Left lung (tissue), 10 donors: Measurements from ENCODE around the gene GRID1. TPM values are rescaled to one million over a fixed set of nuclear protein-coding genes. Genes with fewer than 3 reads are reported as not detected.

ENCODE experiments used
- ATAC-seq: fragments of 200-7000 bp; cut with Tn5 transposase; one replicate; pipeline ENCODE4 v1.9.1; 2020; ENCODE audit warnings: moderate library complexity
- DNase-seq, 4 donors: peaks; one replicate each; pipeline ENCODE4 v3.0.0-alpha.2; 2013 to 2020
- H3K27ac ChIP-seq, 2 donors: fragments of 200-600 bp; sonication (generic) in 1 of 2; one replicate each; pipeline versions ENCODE4 v1.5.0 to v1.8.0; 2020 to 2021
- H3K27me3 ChIP-seq, 2 donors: fragments of 200-600 bp; sonication (generic) in 1 of 2; one replicate each; pipeline versions ENCODE4 v1.5.0 to v1.8.0; 2020 to 2021
- H3K36me3 ChIP-seq, 2 donors: fragments of 200-600 bp; sonication (generic) in 1 of 2; one replicate each; pipeline versions ENCODE4 v1.5.0 to v1.8.0; 2020 to 2021
- H3K4me1 ChIP-seq, 2 donors: fragments of 200-600 bp; one replicate each; pipeline ENCODE4 v1.8.0; 2021
- H3K4me3 ChIP-seq, 2 donors: fragments of 200-600 bp; sonication (generic) in 1 of 2; one replicate each; pipeline versions ENCODE4 v1.5.0 to v1.8.0; 2020 to 2021; ENCODE audit warnings: mild to moderate bottlenecking in 1 of 2
- H3K9me3 ChIP-seq, 2 donors: fragments of 200-600 bp; sonication (generic) in 1 of 2; one replicate each; pipeline versions ENCODE4 v1.5.0 to v1.8.0; 2020 to 2021
- intact Hi-C, 2 donors: fragments of 100-400 bp; cut with DNase I; formaldehyde crosslinking; loops; one replicate each; pipeline versions ENCODE4 v1.11.2 to v1.14.2; 2022
- polyA plus RNA-seq, 6 donors: library from polyadenylated mRNA; unstranded; fragments of 120-200 nt; gene quantifications; one replicate each; pipeline ENCODE4 v1.2.1, GENCODE V29; 2013; ENCODE audit not compliant: insufficient read length in 6 of 6
- total RNA-seq, 2 donors: library from RNA; stranded (reverse); fragmentation: NEBNext Ultra II Directional; extraction: Animal tissue kit (Norgen Biotek cat#: 25700); gene quantifications; one replicate each; pipeline ENCODE4 v1.2.1, GENCODE V29; 2021
- TF ChIP-seq, protein P1 (sequence below), 2 donors: fragments of 200-600 bp; sonication (generic) in 1 of 2; IDR thresholded peaks; one replicate each; pipeline versions ENCODE4 v1.5.0 to v1.8.0; 2021; ENCODE audit warnings: antibody characterized with exemption in 2 of 2
- donor health status: DM: no; HTN: yes; CAD: no.
- donor health status: DM: no; HTN: no; CAD: no.

GRID1 gene
- total and polyA plus RNA-seq, 8 donors: 0.81 to 2.6 (median 1.2) TPM

DNA sequence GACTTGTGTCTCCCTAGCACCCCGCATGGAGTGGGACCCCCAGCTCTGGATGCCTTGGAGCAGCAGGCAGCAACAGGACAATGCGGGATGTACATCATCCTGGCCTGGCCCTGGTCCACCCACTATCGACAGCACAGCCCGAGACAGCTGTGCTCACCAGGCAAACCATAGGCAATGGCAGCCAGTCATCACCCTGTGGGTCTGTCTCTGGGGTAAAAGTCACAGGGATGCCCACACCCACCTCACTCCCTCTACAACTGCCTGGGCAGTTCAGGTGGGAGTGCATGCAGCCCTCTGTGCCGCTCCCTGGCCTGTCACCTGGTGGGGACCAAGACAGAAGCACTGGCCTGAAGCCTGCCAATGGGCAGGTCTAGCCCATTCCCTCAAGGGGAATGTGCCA, 147.8 kb downstream of the GRID1 start:
- intact Hi-C loops: no loop called here
- Histone ChIP-seq H3K4me1 (no peaks in the 10 kb centered on the region), H3K27ac (no peak overlapping the region), H3K4me3 (no peak overlapping the region), H3K27me3 (no peaks in the 10 kb centered on the region), H3K36me3 (no peaks in the 10 kb centered on the region), H3K9me3 (no peaks in the 10 kb centered on the region)
- ATAC-seq (no peak), DNase-seq (no peak)
- TF ChIP-seq, protein P1, sequence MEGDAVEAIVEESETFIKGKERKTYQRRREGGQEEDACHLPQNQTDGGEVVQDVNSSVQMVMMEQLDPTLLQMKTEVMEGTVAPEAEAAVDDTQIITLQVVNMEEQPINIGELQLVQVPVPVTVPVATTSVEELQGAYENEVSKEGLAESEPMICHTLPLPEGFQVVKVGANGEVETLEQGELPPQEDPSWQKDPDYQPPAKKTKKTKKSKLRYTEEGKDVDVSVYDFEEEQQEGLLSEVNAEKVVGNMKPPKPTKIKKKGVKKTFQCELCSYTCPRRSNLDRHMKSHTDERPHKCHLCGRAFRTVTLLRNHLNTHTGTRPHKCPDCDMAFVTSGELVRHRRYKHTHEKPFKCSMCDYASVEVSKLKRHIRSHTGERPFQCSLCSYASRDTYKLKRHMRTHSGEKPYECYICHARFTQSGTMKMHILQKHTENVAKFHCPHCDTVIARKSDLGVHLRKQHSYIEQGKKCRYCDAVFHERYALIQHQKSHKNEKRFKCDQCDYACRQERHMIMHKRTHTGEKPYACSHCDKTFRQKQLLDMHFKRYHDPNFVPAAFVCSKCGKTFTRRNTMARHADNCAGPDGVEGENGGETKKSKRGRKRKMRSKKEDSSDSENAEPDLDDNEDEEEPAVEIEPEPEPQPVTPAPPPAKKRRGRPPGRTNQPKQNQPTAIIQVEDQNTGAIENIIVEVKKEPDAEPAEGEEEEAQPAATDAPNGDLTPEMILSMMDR (IDR thresholded peaks at IDR 0.05): no peak

DNA sequence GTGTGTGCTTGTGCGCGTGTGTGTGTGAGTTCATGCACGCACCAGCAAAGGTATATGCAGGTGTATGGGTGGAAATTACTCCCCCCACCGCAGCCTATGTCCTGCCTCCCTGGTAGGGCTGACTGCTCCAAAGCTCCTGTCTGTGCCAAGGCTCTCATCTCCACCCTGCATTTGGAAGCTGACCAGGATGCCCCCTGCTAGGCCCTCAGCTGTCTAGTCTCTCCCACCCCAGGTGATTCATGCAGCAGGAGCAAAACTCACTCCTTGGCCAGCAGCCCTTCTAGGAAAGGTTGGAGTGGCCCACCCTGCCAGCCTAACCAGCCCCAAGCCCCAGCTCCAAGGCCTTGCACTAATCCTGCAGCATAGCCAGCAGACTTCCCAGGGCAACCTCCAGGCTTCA, 148.4 kb downstream of the GRID1 start:
- ATAC-seq: no peak
- TF ChIP-seq, protein P1 (IDR thresholded peaks at IDR 0.05): no peak

DNA sequence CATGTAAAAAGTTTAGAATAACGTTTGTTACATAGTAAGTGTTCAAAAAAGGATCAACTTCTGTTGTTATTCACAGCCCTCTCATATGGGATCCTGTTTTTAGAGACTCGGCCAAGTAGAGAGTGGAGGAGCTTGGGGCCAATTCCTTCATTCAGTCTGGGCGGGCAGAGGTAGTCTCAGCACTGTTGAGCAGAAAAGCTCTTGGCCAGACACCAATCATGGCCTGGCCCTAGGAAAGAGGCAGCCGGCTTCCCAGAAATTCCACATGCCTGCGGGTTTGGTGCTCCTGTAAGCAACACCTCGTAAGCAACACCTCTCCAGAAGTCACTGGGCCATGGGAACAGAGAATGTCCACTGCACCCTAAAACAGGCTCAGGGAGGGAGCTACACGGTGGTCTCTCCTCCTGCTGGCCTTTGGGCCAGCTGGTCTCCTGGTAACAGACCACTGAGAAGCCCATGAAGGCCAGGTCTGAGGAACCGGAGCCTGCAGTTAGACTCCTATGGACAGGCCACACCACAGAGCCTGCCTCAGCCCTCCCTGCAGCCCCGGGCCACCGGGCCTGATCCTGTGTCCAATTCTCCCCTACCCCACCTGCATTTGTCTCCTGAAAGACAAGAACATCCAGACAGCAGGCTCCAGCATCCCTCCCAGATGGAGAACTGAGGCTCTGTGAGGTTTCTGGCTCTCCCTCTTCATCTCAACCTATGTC, 149.1 kb downstream of the GRID1 start:
- Histone ChIP-seq H3K36me3 (no peaks in the 10 kb centered on the region), H3K27me3 (no peaks in the 10 kb centered on the region), H3K9me3 (no peaks in the 10 kb centered on the region), H3K27ac (no peak overlapping the region), H3K4me1 (no peaks in the 10 kb centered on the region), H3K4me3 (no peak overlapping the region)
- DNase-seq: no peak
- TF ChIP-seq, protein P1 (IDR thresholded peaks at IDR 0.05): no peak
- intact Hi-C loops: no loop called here
- ATAC-seq: no peak

More for the DNA sequence above, 148.4 kb downstream of the GRID1 start:
- Histone ChIP-seq H3K4me1 (no peaks in the 10 kb centered on the region), H3K9me3 (no peaks in the 10 kb centered on the region), H3K36me3 (no peaks in the 10 kb centered on the region), H3K27me3 (no peaks in the 10 kb centered on the region), H3K4me3 (no peak overlapping the region), H3K27ac (no peak overlapping the region)
- intact Hi-C loops: no loop called here
- DNase-seq: no peak

DNA sequence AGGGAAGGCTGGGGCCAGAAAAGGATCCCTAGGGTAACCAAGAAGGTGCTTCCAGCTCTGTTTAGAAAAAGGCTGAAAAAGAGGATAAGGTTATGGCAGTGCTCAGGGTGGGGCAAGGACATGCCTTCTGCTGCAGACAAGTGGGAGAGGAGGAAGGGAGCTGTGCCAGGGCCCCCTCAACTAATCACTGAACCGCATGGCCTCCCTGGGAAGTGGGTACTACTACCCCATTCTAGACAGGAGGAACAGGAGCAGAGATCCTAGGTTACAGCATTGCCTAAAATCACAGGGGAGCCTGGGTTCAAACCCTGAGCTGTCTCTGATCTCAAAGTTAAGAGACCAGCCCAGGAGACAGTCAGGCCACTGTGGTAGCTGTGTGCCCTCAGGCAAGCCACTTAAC, 149.7 kb downstream of the GRID1 start:
- no peaks in the 10 kb centered on the region for H3K9me3 ChIP-seq
- H3K4me3 ChIP-seq: no peak overlapping the region
- H3K4me1 ChIP-seq: no peaks in the 10 kb centered on the region
- TF ChIP-seq, protein P1 (IDR thresholded peaks at IDR 0.05): no peak
- no peaks in the 10 kb centered on the region for H3K27me3 ChIP-seq
- intact Hi-C loops: no loop called here
- ATAC-seq: no peak
- no peak overlapping the region for H3K27ac ChIP-seq
- no peaks in the 10 kb centered on the region for H3K36me3 ChIP-seq
- DNase-seq: no peak

DNA sequence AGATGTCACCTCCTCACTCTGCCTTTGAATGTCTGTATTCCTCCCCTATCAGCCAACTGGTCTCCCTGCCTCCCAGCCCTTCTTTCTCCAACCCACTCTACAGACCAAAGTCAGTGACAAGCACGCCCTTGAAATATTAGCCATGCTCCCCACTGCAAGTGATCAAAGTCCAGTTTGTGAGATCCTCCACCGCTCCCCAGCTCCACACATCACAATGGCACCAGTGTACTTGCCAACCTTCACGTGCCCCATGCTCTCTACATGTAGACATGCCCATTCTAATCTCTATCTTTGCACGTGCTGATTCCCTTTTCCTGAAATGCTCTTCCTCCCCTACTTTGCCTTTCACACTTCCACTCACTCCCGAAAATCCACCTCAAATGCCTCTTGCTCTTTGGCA, 150.9 kb downstream of the GRID1 start:
- no peaks in the 10 kb centered on the region for H3K27me3 ChIP-seq
- no peaks in the 10 kb centered on the region for H3K36me3 ChIP-seq
- DNase-seq (no peak), ATAC-seq (no peak)
- intact Hi-C loops: no loop called here
- TF ChIP-seq, protein P1 (IDR thresholded peaks at IDR 0.05): no peak
- H3K4me3 ChIP-seq: no peak overlapping the region
- no peak overlapping the region for H3K27ac ChIP-seq
- no peaks in the 10 kb centered on the region for H3K4me1 ChIP-seq
- H3K9me3 ChIP-seq: no peaks in the 10 kb centered on the region
